Measurements from ENCODE around the gene SLC35F1. TPM values are rescaled to one million over a fixed set of nuclear protein-coding genes. Genes with fewer than 3 reads are reported as not detected.

Gene SLC35F1
- total RNA-seq, 1 donor from 2014 or later: 0.23 TPM

DNA sequence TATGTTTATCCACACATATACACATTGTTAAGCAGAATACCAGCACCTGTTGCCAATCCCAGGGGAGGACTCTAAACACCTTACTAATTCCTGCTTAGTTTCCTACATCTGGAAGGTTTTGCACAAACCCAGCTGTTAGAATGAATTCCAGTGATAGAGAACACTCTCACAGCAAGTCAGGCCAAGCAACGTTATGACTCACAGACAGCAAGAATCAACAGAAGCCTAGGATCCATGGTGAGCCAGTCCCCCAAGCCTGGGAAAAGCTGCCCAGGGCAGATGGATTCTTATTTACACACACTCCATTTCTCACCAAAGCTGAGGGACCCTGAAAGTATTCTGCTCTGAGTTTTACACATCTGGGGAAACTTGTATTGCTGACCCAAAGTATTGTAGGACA lies 291.7 kb downstream of the SLC35F1 start:
- Mint-ChIP-seq H3K36me3 (ENCODE audit: low read depth, unreplicated experiment) (no peaks in the 10 kb centered on the region), H3K27ac (ENCODE audit: unreplicated experiment) (no peak overlapping the region)
- TF ChIP-seq, protein P1, sequence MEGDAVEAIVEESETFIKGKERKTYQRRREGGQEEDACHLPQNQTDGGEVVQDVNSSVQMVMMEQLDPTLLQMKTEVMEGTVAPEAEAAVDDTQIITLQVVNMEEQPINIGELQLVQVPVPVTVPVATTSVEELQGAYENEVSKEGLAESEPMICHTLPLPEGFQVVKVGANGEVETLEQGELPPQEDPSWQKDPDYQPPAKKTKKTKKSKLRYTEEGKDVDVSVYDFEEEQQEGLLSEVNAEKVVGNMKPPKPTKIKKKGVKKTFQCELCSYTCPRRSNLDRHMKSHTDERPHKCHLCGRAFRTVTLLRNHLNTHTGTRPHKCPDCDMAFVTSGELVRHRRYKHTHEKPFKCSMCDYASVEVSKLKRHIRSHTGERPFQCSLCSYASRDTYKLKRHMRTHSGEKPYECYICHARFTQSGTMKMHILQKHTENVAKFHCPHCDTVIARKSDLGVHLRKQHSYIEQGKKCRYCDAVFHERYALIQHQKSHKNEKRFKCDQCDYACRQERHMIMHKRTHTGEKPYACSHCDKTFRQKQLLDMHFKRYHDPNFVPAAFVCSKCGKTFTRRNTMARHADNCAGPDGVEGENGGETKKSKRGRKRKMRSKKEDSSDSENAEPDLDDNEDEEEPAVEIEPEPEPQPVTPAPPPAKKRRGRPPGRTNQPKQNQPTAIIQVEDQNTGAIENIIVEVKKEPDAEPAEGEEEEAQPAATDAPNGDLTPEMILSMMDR (IDR thresholded peaks at IDR 0.05; ENCODE audit: unreplicated experiment): no peak

DNA sequence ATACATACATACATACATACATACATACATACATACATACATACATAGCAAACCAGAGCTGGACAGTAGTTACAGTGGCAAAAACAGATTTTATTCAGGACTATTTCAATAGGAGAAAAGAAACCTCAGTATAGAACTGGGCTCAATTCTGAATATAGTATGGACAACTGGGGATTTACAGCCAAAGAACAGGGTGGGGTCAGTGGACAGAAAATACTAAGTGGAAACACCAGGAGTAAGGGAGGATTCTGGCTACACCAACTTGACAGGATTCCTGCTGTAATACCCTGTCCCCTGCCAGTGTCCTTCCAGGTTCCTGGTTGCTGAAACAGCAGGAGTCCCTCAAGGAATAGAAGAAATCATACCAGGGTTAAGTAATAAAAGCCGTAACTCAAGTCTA lies 293.1 kb downstream of the SLC35F1 start:
- no peaks in the 10 kb centered on the region for H3K36me3 Mint-ChIP-seq (ENCODE audit: low read depth, unreplicated experiment)

More for the DNA sequence above, 291.7 kb downstream of the SLC35F1 start:
- Mint-ChIP-seq H3K4me1 (ENCODE audit: unreplicated experiment) (peaks cover 10% of the 10 kb centered on the region), H3K27me3 (ENCODE audit: unreplicated experiment) (peaks cover 3% of the 10 kb centered on the region), H3K4me3 (ENCODE audit: unreplicated experiment) (no peak overlapping the region), H3K9me3 (ENCODE audit: unreplicated experiment) (no peaks in the 10 kb centered on the region)
- no peak for DNase-seq (ENCODE audit: low spot score)

DNA sequence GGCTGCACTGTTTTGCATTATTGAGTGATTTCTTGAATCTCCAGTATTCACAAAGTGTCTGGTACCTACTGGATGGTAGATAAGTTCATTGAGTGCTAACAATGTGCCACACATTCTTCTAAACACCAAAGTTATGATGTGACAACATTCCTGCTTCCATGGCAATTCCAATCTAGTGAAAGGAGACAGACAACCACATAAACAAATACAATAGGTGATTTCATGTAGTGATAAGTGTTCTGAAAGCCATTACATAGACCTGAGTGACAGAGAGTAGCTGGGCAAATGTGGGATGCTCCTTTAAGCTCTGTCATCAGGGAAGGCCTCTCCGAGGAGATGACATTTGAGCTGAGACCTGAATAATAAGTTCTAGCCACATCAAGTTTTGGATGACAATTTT lies 295.5 kb downstream of the SLC35F1 start:
- no peak for DNase-seq (ENCODE audit: low spot score)
- TF ChIP-seq, protein P1 (IDR thresholded peaks at IDR 0.05; ENCODE audit: unreplicated experiment): no peak
- Mint-ChIP-seq H3K27me3 (ENCODE audit: unreplicated experiment) (peaks cover 2% of the 10 kb centered on the region), H3K4me1 (ENCODE audit: unreplicated experiment) (peaks cover 7% of the 10 kb centered on the region), H3K9me3 (ENCODE audit: unreplicated experiment) (no peaks in the 10 kb centered on the region), H3K27ac (ENCODE audit: unreplicated experiment) (no peak overlapping the region), H3K4me3 (ENCODE audit: unreplicated experiment) (no peak overlapping the region), H3K36me3 (ENCODE audit: low read depth, unreplicated experiment) (no peaks in the 10 kb centered on the region)

More for the DNA sequence above, 293.1 kb downstream of the SLC35F1 start:
- no peaks in the 10 kb centered on the region for H3K27me3 Mint-ChIP-seq (ENCODE audit: unreplicated experiment)
- H3K4me3 Mint-ChIP-seq (ENCODE audit: unreplicated experiment): no peak overlapping the region
- TF ChIP-seq, protein P1 (IDR thresholded peaks at IDR 0.05; ENCODE audit: unreplicated experiment): no peak
- H3K27ac Mint-ChIP-seq (ENCODE audit: unreplicated experiment): no peak overlapping the region
- H3K4me1 Mint-ChIP-seq (ENCODE audit: unreplicated experiment): peaks cover 10% of the 10 kb centered on the region
- DNase-seq (ENCODE audit: low spot score): no peak
- no peaks in the 10 kb centered on the region for H3K9me3 Mint-ChIP-seq (ENCODE audit: unreplicated experiment)

DNA sequence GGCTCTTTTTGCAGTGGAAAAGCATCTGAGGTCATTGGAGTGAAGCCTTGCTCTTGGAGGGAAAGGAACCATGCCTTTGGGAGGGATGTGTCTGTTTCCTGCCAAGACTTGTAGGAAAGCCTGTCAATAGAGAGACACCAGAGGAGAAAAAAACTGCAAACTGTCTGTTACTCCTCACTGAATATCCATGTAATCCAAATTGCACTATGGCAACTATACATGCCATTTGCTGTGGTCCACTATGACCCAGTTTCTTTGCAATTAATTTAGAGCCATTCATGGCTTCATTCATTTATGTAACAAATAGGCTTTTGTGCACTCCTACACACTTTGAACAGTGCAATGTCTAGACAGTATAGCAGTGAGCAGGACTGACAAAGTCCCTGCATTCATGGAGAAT lies 296.5 kb downstream of the SLC35F1 start:
- Mint-ChIP-seq H3K27ac (ENCODE audit: unreplicated experiment) (no peak overlapping the region), H3K36me3 (ENCODE audit: low read depth, unreplicated experiment) (no peaks in the 10 kb centered on the region), H3K9me3 (ENCODE audit: unreplicated experiment) (no peaks in the 10 kb centered on the region), H3K4me1 (ENCODE audit: unreplicated experiment) (peaks cover 7% of the 10 kb centered on the region), H3K4me3 (ENCODE audit: unreplicated experiment) (no peak overlapping the region), H3K27me3 (ENCODE audit: unreplicated experiment) (peaks cover 4% of the 10 kb centered on the region)
- no peak for DNase-seq (ENCODE audit: low spot score)
- TF ChIP-seq, protein P1 (IDR thresholded peaks at IDR 0.05; ENCODE audit: unreplicated experiment): no peak

DNA sequence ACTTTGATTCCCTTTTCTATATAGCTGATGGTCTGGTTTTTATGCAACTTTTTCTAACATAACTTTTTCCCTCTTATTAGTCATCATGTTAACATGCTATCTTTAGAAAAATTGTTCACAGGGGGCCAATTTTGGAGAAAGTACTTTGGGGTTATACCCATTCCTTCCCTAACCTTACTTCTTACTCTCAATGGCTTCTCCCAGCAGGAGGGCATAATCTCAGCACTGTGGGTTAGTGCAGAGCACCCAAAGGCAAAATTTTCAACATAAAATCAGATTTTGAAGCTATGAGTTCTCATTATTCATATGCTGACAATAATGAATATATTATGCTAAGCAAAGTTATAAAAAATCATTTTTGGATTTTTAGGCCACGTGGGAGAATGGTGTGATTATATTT lies 299.2 kb downstream of the SLC35F1 start:
- H3K4me3 Mint-ChIP-seq (ENCODE audit: unreplicated experiment): no peak overlapping the region
- no peaks in the 10 kb centered on the region for H3K9me3 Mint-ChIP-seq (ENCODE audit: unreplicated experiment)
- peaks cover 4% of the 10 kb centered on the region for H3K27me3 Mint-ChIP-seq (ENCODE audit: unreplicated experiment)
- no peak overlapping the region for H3K27ac Mint-ChIP-seq (ENCODE audit: unreplicated experiment)
- TF ChIP-seq, protein P1 (IDR thresholded peaks at IDR 0.05; ENCODE audit: unreplicated experiment): no peak
- DNase-seq (ENCODE audit: low spot score): no peak
- H3K4me1 Mint-ChIP-seq (ENCODE audit: unreplicated experiment): peaks cover 7% of the 10 kb centered on the region
- no peaks in the 10 kb centered on the region for H3K36me3 Mint-ChIP-seq (ENCODE audit: low read depth, unreplicated experiment)
